OCI-LY1 (cell line): ENCODE data around the gene GTF2H3.

Source experiments
- CTCF ChIP-seq: fragments of 200-600 bp; sonication (generic), shearing (Covaris generic); IDR thresholded peaks from 2 replicates; pipeline ENCODE4 v1.5.1; 2017; ENCODE audit warnings: mild to moderate bottlenecking, antibody characterized with exemption, low read length, moderate library complexity, mixed read lengths
- EZH2 ChIP-seq: fragments of 200-600 bp; sonication (generic), shearing (Covaris generic); IDR thresholded peaks from 2 replicates; pipeline ENCODE4 v1.8.0; 2017; ENCODE audit warnings: borderline replicate concordance, mixed run types, mild to moderate bottlenecking, antibody characterized with exemption, low read length, moderate library complexity, mixed read lengths

DNA sequence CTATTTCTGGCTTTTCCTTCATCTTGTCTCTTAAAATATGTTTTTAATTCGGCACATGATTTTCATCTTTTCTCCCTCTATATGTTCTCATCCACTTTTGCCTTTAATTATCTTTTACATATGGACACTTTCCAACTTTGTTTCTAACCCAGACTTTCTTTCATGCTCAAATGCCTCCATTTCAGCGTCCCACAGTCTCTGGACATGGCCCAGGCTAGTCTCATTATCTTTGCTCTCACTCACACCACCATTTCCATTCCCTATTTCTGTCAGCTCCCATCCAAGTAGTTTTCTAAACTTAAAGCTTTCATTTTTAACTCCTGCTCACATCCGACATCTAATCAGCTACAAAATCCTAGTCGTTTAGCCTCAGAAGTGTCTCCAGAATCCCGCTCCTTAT, 14.8 kb downstream of the GTF2H3 start:
- TF ChIP-seq CTCF (no peak), EZH2 (no peak)
